Measurements from ENCODE around the gene WDFY2. TPM values are rescaled to one million over a fixed set of nuclear protein-coding genes. Genes with fewer than 3 reads are reported as not detected.

The WDFY2 gene
- total and polyA plus RNA-seq, 12 donors: 13.2 to 38.6 (median 26.0) TPM

DNA sequence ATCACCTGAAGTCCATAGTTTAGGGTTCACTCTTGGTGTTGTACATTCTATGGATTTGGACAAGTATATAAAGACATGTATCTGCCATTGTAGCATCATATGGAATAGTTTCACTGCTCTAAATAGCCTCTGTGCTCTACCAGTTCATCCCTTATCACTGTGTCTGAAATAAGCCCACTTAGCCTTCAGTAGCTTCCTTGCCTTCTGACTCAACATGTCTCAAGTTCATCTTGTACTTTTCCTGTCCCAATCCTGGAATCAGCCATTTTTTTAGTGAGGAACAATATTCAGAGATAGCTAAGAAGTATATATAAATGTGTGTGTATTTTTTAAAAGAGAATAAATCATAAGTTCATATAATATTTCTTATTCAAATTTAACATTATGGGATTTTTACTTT, 140.5 kb downstream of the WDFY2 start:
- H3K36me3 ChIP-seq (replicated peaks in 1 of 2): peaks cover 0 to 11% of the 10 kb centered on the region in 2 donors
- H3K9me3 ChIP-seq (replicated peaks in 1 of 3): no peaks in the 10 kb centered on the region
- no peak overlapping the region for H3K27ac ChIP-seq
- no peak overlapping the region for H3K4me3 ChIP-seq
- intact Hi-C loops (cut with DNase I): no loop called here
- no peak for DNase-seq
- no peak for TF ChIP-seq POLR2A (IDR thresholded peaks at IDR 0.05)
- no peaks in the 10 kb centered on the region for H3K27me3 ChIP-seq
- peaks cover 26 to 62% of the 10 kb centered on the region in 2 donors for H3K4me1 ChIP-seq (replicated peaks in 1 of 2)

DNA sequence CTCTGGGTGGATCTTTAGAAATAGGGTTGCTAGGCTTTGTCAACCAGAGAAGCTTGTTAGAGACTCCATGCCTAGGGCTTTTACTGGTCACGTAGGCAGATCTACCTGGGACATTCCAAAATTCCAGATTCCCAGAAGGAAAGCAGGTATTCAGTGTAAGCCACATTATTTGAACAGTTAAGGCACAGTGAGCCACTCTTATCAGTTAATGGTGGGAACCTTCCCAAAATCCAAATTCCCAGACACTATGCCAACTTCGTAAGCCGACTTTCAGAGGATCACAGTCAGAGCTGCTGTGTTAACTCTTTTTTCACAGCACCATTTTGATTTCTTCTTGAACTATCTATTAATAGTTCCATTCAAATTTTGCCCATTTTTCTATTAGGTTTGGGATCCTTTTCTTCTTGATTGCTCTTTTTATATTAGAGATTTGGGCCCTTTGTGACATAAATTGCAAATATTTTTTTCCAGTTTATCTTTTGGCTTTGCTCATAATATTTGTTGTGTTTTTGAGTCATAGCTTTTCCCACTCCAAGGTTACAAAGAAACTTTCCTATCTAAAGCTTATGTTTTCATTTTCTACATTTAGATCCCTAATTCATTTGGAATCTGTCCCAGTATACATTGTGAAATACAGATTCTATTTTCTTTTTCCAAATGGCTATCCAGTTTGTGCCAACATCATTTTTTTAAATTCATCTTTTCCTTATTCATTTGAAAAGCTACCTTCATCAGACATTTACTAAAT, 142.4 kb downstream of the WDFY2 start:
- Histone ChIP-seq H3K9me3 (replicated peaks in 1 of 3) (no peaks in the 10 kb centered on the region), H3K4me3 (no peak overlapping the region), H3K27me3 (no peaks in the 10 kb centered on the region), H3K4me1 (replicated peaks in 1 of 2) (peaks cover 38 to 72% of the 10 kb centered on the region in 2 donors), H3K27ac (peak overlapping the region; percentile 49 to 77 (median 67)), H3K36me3 (replicated peaks in 1 of 2) (peaks cover 0 to 11% of the 10 kb centered on the region in 2 donors)
- DNase-seq: peak in 2 of 7 donors; percentile 23 to 29
- intact Hi-C loops (cut with DNase I): no loop called here
- TF ChIP-seq POLR2A (IDR thresholded peaks at IDR 0.05): no peak
- TF ChIP-seq, protein P1, sequence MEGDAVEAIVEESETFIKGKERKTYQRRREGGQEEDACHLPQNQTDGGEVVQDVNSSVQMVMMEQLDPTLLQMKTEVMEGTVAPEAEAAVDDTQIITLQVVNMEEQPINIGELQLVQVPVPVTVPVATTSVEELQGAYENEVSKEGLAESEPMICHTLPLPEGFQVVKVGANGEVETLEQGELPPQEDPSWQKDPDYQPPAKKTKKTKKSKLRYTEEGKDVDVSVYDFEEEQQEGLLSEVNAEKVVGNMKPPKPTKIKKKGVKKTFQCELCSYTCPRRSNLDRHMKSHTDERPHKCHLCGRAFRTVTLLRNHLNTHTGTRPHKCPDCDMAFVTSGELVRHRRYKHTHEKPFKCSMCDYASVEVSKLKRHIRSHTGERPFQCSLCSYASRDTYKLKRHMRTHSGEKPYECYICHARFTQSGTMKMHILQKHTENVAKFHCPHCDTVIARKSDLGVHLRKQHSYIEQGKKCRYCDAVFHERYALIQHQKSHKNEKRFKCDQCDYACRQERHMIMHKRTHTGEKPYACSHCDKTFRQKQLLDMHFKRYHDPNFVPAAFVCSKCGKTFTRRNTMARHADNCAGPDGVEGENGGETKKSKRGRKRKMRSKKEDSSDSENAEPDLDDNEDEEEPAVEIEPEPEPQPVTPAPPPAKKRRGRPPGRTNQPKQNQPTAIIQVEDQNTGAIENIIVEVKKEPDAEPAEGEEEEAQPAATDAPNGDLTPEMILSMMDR (IDR thresholded peaks at IDR 0.05): no peak
- WGBS, 4 donors: 26 to 44% (median 36%) methylated on average over 3 of the region's 3 CpGs

DNA sequence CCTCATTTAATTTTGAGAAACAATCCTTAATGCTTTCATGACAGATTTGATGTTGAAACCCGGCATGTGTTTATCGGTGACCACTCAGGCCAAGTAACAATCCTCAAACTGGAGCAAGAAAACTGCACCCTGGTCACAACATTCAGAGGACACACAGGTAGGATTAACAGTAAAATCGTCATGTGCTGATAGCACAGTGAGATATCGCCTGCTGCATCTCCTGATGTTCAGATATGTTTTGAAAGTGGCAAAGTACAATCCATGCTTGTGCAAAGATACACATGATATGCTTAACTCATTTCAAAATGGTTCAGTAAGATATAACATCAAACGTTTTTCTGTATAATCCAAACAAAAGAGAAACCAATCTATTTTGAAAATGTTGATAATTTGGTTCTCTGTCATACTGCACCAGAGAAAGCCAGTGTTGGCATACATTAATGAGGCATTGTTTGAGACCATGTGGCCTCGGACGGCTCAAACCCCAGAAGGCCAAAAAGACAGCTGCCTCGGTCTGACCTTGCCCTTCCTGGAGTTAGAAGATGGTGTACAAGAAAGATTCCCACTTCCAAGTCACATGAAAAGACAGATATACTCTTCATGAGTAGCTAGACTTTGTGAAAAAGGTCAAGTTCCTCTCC, 143.5 kb downstream of the WDFY2 start:
- TF ChIP-seq, protein P1 (IDR thresholded peaks at IDR 0.05): no peak
- TF ChIP-seq POLR2A (IDR thresholded peaks at IDR 0.05): no peak
- peak overlapping the region in 4 of 5 donors; percentile 3 to 77 (median 28) for H3K27ac ChIP-seq
- peaks cover 39 to 69% of the 10 kb centered on the region in 2 donors for H3K4me1 ChIP-seq (replicated peaks in 1 of 2)
- intact Hi-C loops (cut with DNase I): no loop called here
- WGBS, 4 donors: 62 to 68% (median 63%) methylated on average over 8 of the region's 8 CpGs
- no peaks in the 10 kb centered on the region for H3K27me3 ChIP-seq
- no peak for DNase-seq
- no peak overlapping the region for H3K4me3 ChIP-seq
- no peaks in the 10 kb centered on the region for H3K9me3 ChIP-seq (replicated peaks in 1 of 3)
- H3K36me3 ChIP-seq (replicated peaks in 1 of 2): peaks cover 0 to 11% of the 10 kb centered on the region in 2 donors

DNA sequence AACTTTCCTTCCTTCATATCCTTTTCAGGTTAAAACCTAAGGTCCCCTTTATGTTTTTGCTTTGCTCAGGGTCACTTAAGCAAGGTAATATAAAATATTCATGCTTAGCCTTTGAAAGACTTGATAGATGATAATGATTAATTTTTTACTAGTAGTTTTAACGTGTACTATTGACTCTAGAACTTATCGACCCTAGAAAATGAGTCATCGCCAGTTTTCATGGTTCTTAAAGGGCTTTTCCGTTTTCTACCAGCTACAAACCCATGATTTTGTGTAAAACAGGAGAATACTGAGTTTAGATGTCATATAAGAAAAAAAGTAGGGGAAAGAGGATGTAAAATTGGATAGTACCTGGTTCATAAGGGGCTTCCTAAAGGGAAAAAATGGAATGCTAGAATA, 144.0 kb downstream of the WDFY2 start:
- H3K4me1 ChIP-seq (replicated peaks in 1 of 2): peaks cover 39 to 69% of the 10 kb centered on the region in 2 donors
- TF ChIP-seq, protein P1 (IDR thresholded peaks at IDR 0.05): no peak
- TF ChIP-seq POLR2A (IDR thresholded peaks at IDR 0.05): no peak
- 59 to 69% (median 63%) methylated on average over 4 of the region's 4 CpGs for WGBS, 4 donors
- no peaks in the 10 kb centered on the region for H3K9me3 ChIP-seq (replicated peaks in 1 of 3)
- H3K27ac ChIP-seq: peak overlapping the region in 3 of 5 donors; percentile 3 to 77 (median 49)
- H3K27me3 ChIP-seq: no peaks in the 10 kb centered on the region
- peaks cover 0 to 11% of the 10 kb centered on the region in 2 donors for H3K36me3 ChIP-seq (replicated peaks in 1 of 2)
- intact Hi-C loops (cut with DNase I): no loop called here
- no peak for DNase-seq
- no peak overlapping the region for H3K4me3 ChIP-seq
